GM21360 (cell line): Measurements from ENCODE around the gene HECTD2.
"Not testable (repeated sequence)": the region's sequence is repeated elsewhere in the genome, so short reads cannot be mapped to it uniquely, and the experiment has no call there.

Experiments
- ATAC-seq: cut with Tn5 transposase; IDR thresholded peaks from one replicate; pipeline ENCODE4 v1.9.1; 2021; ENCODE audit warnings: mild to moderate bottlenecking, moderate library complexity; ENCODE audit not compliant: unreplicated experiment

HECTD2 gene

GRCh38 chr10:91412354-91413087 is 2.4 kb downstream of the HECTD2 start:
- ATAC-seq: no peak

- ATAC-seq: no peak
These were observed 5.7 kb downstream of the HECTD2 start for GRCh38 chr10:91415816-91416215.

- no peak for ATAC-seq
These were observed 6.3 kb downstream of the HECTD2 start for GRCh38 chr10:91416339-91416855.

- no peak for ATAC-seq
These were observed 8.3 kb downstream of the HECTD2 start for GRCh38 chr10:91418416-91418815.

GRCh38 chr10:91420868-91421267 is 10.7 kb downstream of the HECTD2 start:
- no peak for ATAC-seq

- ATAC-seq: no peak
These were observed 12.8 kb downstream of the HECTD2 start for GRCh38 chr10:91422915-91423314.

GRCh38 chr10:91424016-91424415 is 13.9 kb downstream of the HECTD2 start:
- no peak for ATAC-seq

- no peak for ATAC-seq
These were observed 22.0 kb downstream of the HECTD2 start for GRCh38 chr10:91432175-91432574.

- no peak for ATAC-seq
These were observed 23.5 kb downstream of the HECTD2 start for GRCh38 chr10:91433620-91434019.

GRCh38 chr10:91434041-91434440 is 23.9 kb downstream of the HECTD2 start:
- ATAC-seq: no peak

- no peak for ATAC-seq
These were observed 25.1 kb downstream of the HECTD2 start for GRCh38 chr10:91435241-91435640.

- ATAC-seq: not testable (repeated sequence)
These were observed 28.1 kb downstream of the HECTD2 start for GRCh38 chr10:91438228-91438627.

GRCh38 chr10:91444211-91445182 is 34.4 kb downstream of the HECTD2 start:
- no peak for ATAC-seq

- no peak for ATAC-seq
These were observed 41.9 kb downstream of the HECTD2 start for GRCh38 chr10:91452063-91452462.

GRCh38 chr10:91453535-91453934 is 43.4 kb downstream of the HECTD2 start:
- ATAC-seq: no peak

- not testable (repeated sequence) for ATAC-seq
These were observed 45.0 kb downstream of the HECTD2 start for GRCh38 chr10:91455135-91455534.

- no peak for ATAC-seq
These were observed 50.5 kb downstream of the HECTD2 start for GRCh38 chr10:91460681-91461080.

GRCh38 chr10:91462423-91462822 is 52.3 kb downstream of the HECTD2 start:
- ATAC-seq: no peak

GRCh38 chr10:91464500-91464899 is 54.4 kb downstream of the HECTD2 start:
- ATAC-seq: no peak

GRCh38 chr10:91465261-91465660 is 55.1 kb downstream of the HECTD2 start:
- ATAC-seq: no peak

GRCh38 chr10:91467114-91467513 is 57.0 kb downstream of the HECTD2 start:
- ATAC-seq: no peak

GRCh38 chr10:91471602-91472001 is 61.5 kb downstream of the HECTD2 start:
- ATAC-seq: no peak
